GM19238 (cell line): ENCODE results near the gene ESPNL.
"Not testable (repeated sequence)": the region's sequence is repeated elsewhere in the genome, so short reads cannot be mapped to it uniquely, and the experiment has no call there.

Experiments used
- DNase-seq: peaks from one replicate; pipeline ENCODE4 v3.0.0; 2011; ENCODE audit warnings: low spot score; ENCODE audit not compliant: insufficient read length

ESPNL gene

GRCh38 chr2:238168196-238169047 is 68.3 kb downstream of the ESPNL start:
- no peak for DNase-seq

- DNase-seq = no peak
Measured at GRCh38 chr2:238169048-238169707, 69.0 kb downstream of the ESPNL start.

GRCh38 chr2:238169708-238170251 is 69.6 kb downstream of the ESPNL start:
- no peak for DNase-seq

- no peak for DNase-seq
Measured at GRCh38 chr2:238170386-238171071, 70.4 kb downstream of the ESPNL start.

- DNase-seq = not testable (repeated sequence)
Measured at GRCh38 chr2:238171072-238171431, 70.9 kb downstream of the ESPNL start.

GRCh38 chr2:238171575-238172187 is 71.5 kb downstream of the ESPNL start:
- DNase-seq = no peak

- no peak for DNase-seq
Measured at GRCh38 chr2:238172439-238172838, 72.3 kb downstream of the ESPNL start.

- no peak for DNase-seq
Measured at GRCh38 chr2:238173692-238174091, 73.6 kb downstream of the ESPNL start.

- no peak for DNase-seq
Measured at GRCh38 chr2:238174291-238174690, 74.2 kb downstream of the ESPNL start.

GRCh38 chr2:238174701-238175100 is 74.6 kb downstream of the ESPNL start:
- DNase-seq = no peak

GRCh38 chr2:238176613-238177012 is 76.5 kb downstream of the ESPNL start:
- no peak for DNase-seq

- DNase-seq = no peak
Measured at GRCh38 chr2:238180554-238180953, 80.4 kb downstream of the ESPNL start.

- DNase-seq = no peak
Measured at GRCh38 chr2:238182362-238182761, 82.2 kb downstream of the ESPNL start.
